Ramos (cell line): ENCODE results near the gene TTN.
"Not testable (repeated sequence)": the region's sequence is repeated elsewhere in the genome, so short reads cannot be mapped to it uniquely, and the experiment has no call there.

Experiments used
- in situ Hi-C: fragments of 300-500 bp; cut with MboI; formaldehyde crosslinking; loops from one replicate; pipeline ENCODE4 v1.14.3; 2022; ENCODE audit warnings: low sequenced_read_pairs; ENCODE audit not compliant: unreplicated experiment

The TTN gene

GRCh38 chr2:178553047-178553446 lies 254.2 kb downstream of the TTN start:
- in situ Hi-C loops: no loop called here

GRCh38 chr2:178550352-178550751 lies 256.9 kb downstream of the TTN start:
- in situ Hi-C loops: no loop called here

GRCh38 chr2:178542569-178542968 lies 264.7 kb downstream of the TTN start:
- in situ Hi-C loops: no loop called here

GRCh38 chr2:178542161-178542560 lies 265.1 kb downstream of the TTN start:
- in situ Hi-C loops: no loop called here

GRCh38 chr2:178536037-178536436 lies 271.2 kb downstream of the TTN start:
- in situ Hi-C loops: no loop called here

GRCh38 chr2:178531168-178531567 lies 276.1 kb downstream of the TTN start:
- in situ Hi-C loops: no loop called here

- in situ Hi-C loops: no loop called here
Observed at GRCh38 chr2:178530625-178531142, 276.5 kb downstream of the TTN start.

GRCh38 chr2:178530131-178530530 lies 277.1 kb downstream of the TTN start:
- in situ Hi-C loops: no loop called here

- in situ Hi-C loops: no loop called here
Observed at GRCh38 chr2:178529194-178529593, 278.0 kb downstream of the TTN start.

- in situ Hi-C loops: no loop called here
Observed at GRCh38 chr2:178528647-178529046, 278.6 kb downstream of the TTN start.

GRCh38 chr2:178527592-178527991 lies 279.6 kb downstream of the TTN start:
- in situ Hi-C loops: no loop called here

- in situ Hi-C loops: no loop called here
Observed at GRCh38 chr2:178526256-178526655, 281.0 kb downstream of the TTN start.

GRCh38 chr2:178525460-178525859 lies 281.8 kb downstream of the TTN start:
- in situ Hi-C loops: not testable (repeated sequence)

- in situ Hi-C loops: not testable (repeated sequence)
Observed at GRCh38 chr2:178525010-178525409, 282.2 kb downstream of the TTN start.

GRCh38 chr2:178523596-178524134 lies 283.6 kb downstream of the TTN start:
- in situ Hi-C loops: no loop called here

- in situ Hi-C loops: no loop called here
Observed at GRCh38 chr2:178522950-178523595, 284.1 kb downstream of the TTN start.

- in situ Hi-C loops: no loop called here
Observed at GRCh38 chr2:178521304-178522150, 285.7 kb downstream of the TTN start.

GRCh38 chr2:178517496-178517895 lies 289.7 kb downstream of the TTN start:
- in situ Hi-C loops: no loop called here

GRCh38 chr2:178514664-178515063 lies 292.6 kb downstream of the TTN start:
- in situ Hi-C loops: no loop called here

- in situ Hi-C loops: no loop called here
Observed at GRCh38 chr2:178513876-178514275, 293.3 kb downstream of the TTN start.

GRCh38 chr2:178512484-178512883 lies 294.7 kb downstream of the TTN start:
- in situ Hi-C loops: no loop called here
